ENCODE data around the gene CROCC2. TPM values are rescaled to one million over a fixed set of nuclear protein-coding genes. Genes with fewer than 3 reads are reported as not detected.
"Not testable (repeated sequence)": the region's sequence is repeated elsewhere in the genome, so short reads cannot be mapped to it uniquely, and the experiment has no call there.

The CROCC2 gene
- total RNA-seq, 1 donor from 2014 or later: 2.9 TPM

DNA sequence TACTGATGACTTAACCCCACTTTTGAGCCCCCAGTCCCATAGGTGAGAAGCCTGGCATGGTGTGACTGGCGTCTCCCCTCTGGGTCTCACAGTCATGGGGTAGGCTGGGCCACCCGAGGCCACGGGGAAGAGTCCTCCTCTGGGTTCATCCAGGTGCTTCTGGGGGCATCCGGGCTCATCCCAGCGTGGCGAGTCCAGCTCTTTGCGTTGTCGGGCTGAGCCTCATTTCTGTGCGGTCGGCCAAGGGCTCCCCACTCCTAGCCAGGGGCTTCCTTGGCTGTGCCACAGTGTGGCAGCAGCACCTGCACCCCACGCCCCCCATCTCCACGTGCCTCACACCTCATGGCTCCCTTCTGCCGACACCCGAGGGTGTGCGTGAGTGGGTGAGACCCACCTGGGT, 64.7 kb downstream of the CROCC2 start:
- DNase-seq (ENCODE audit: low spot score in 2 of 2): no peak
- H3K9me3 ChIP-seq: no peaks in the 10 kb centered on the region
- intact Hi-C loops (cut with DNase I): no loop called here
- TF ChIP-seq, protein P1, sequence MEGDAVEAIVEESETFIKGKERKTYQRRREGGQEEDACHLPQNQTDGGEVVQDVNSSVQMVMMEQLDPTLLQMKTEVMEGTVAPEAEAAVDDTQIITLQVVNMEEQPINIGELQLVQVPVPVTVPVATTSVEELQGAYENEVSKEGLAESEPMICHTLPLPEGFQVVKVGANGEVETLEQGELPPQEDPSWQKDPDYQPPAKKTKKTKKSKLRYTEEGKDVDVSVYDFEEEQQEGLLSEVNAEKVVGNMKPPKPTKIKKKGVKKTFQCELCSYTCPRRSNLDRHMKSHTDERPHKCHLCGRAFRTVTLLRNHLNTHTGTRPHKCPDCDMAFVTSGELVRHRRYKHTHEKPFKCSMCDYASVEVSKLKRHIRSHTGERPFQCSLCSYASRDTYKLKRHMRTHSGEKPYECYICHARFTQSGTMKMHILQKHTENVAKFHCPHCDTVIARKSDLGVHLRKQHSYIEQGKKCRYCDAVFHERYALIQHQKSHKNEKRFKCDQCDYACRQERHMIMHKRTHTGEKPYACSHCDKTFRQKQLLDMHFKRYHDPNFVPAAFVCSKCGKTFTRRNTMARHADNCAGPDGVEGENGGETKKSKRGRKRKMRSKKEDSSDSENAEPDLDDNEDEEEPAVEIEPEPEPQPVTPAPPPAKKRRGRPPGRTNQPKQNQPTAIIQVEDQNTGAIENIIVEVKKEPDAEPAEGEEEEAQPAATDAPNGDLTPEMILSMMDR (IDR thresholded peaks at IDR 0.05): no peak
- no peaks in the 10 kb centered on the region for H3K27me3 ChIP-seq
- no peaks in the 10 kb centered on the region for H3K36me3 ChIP-seq
- H3K27ac ChIP-seq: no peak overlapping the region
- no peak overlapping the region for H3K4me3 ChIP-seq
- H3K4me1 ChIP-seq: no peaks in the 10 kb centered on the region

DNA sequence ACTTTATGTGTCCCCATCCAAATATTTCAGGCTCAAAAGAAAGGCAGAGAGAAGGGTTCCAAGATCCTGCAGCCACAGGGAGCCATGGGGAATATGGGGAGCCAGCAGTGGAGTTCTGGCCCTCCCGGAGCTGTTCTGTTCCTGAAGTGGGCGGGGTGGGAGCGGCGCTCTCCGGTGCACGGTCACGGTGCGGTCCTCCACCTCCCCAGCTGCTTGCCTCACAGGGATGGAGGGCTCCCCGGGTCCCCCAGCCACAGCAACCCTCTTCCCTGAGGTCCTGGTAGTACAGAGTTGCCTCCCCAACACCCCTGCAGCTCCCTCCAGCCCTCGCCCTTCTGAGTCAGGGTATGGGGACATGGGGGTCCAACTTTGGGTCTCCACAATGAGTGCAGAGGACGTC, 66.1 kb downstream of the CROCC2 start:
- H3K4me1 ChIP-seq: no peaks in the 10 kb centered on the region
- intact Hi-C loops (cut with DNase I): no loop called here
- H3K9me3 ChIP-seq: no peaks in the 10 kb centered on the region
- H3K27me3 ChIP-seq: no peaks in the 10 kb centered on the region
- TF ChIP-seq, protein P1 (IDR thresholded peaks at IDR 0.05): no peak
- no peak for DNase-seq (ENCODE audit: low spot score in 2 of 2)
- H3K4me3 ChIP-seq: no peak overlapping the region
- H3K36me3 ChIP-seq: no peaks in the 10 kb centered on the region
- no peak overlapping the region for H3K27ac ChIP-seq

DNA sequence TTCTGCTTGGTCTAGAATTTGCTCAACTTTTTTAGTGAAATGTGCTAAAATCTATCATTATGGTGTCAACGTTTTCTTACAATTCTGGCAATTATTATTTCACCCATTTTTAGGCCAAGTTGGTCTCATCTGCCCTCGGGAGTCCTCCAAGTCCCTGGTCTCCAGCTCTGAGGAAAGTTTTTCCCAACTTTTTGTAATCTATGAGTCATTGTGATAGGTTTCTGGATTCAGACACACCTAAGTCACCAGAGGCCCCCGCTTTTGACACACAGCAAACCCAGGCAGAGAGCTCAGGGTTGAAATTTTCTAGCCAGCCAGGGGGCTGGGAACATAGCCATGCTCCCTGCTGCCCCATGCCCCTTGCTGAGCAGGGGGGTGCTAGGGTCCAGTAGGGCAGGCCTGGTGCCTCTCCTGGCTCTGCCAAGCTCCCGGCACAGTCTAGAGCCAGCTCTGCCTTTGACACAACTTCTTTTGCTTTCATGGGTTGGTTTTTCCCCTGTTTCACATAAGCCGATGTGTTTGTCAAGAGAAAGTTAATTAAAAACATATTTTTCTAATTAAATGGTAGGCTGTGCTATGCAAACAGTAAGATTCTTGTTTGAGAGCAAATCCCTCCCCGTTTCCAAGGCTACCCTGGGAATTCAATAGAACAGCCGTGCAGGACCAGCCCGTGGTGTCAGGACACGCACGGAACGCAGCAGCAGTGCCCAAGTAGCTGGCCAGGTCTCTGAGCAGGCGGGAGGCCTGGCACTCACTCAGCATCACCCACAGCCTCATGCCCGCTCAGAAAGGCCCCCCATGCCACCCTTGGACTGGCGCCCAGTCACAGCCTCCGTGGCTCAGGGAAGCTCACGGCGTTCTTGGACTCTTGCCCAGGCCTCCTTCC, 66.7 kb downstream of the CROCC2 start:
- Histone ChIP-seq H3K27me3 (no peaks in the 10 kb centered on the region), H3K9me3 (no peaks in the 10 kb centered on the region), H3K36me3 (no peaks in the 10 kb centered on the region), H3K27ac (no peak overlapping the region), H3K4me1 (no peaks in the 10 kb centered on the region), H3K4me3 (no peak overlapping the region)
- TF ChIP-seq, protein P1 (IDR thresholded peaks at IDR 0.05): no peak
- DNase-seq (ENCODE audit: low spot score in 2 of 2): no peak
- intact Hi-C loops (cut with DNase I): no loop called here

DNA sequence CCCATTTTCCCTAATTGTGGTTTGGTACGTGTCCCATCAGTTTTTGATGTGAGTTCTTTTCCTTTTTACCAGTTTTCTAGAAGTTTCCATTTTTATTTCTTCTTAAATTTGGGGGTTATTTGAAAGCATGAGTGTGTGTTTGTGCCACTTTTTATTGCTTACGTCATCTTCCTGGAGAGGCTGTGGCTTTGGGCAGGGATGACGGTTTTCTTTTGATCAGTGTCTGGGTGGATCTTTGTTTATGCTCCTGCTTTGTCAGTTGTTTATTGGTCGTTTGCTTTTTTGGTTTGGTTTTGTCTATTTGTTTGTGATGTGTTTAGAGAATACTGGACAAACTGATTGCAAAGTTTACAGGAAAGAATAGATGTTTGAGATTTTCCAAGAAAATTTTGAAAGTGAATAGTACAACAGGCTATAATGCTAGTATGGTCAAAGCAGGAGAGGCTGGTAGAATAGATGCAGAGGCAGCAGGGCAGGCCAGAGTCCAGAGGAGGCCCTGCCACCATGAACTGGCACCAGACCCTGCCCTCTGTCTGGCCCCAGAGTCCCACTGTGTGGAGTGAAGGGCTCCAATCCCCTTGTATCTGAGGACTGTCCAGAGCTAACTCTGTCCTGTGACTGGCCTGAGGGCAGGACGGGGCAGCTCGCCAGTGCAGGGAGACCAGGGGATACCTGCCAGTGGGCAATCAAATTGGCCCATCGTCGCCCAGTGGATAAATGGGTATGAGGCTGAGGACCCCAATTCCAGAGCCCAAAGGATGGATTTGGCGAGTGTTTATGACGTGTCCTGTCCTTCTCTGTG, 68.8 kb downstream of the CROCC2 start:
- H3K27me3 ChIP-seq: no peaks in the 10 kb centered on the region
- H3K9me3 ChIP-seq: no peaks in the 10 kb centered on the region
- DNase-seq (ENCODE audit: low spot score in 2 of 2): no peak
- intact Hi-C loops (cut with DNase I): no loop called here
- H3K36me3 ChIP-seq: no peaks in the 10 kb centered on the region
- H3K27ac ChIP-seq: no peak overlapping the region
- TF ChIP-seq, protein P1 (IDR thresholded peaks at IDR 0.05): no peak
- H3K4me3 ChIP-seq: no peak overlapping the region
- no peaks in the 10 kb centered on the region for H3K4me1 ChIP-seq

DNA sequence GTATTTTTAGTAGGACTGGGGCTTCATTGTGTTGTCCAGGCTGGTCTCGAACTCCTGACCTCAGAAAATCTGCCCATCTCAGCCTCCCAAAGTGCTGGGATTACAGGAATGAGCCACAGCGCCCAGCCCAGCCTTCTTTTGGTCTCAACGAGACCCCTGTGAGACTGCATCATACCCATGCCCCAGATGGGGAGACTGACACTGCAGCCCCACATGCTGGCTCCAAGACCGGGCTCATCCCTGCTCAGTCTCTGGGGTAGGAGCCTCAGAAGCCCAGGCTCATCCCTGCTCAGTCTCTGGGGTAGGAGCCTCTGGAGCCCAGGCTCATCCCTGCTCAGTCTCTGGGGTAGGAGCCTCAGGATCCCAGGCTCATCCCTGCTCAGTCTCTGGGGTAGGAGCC, 69.8 kb downstream of the CROCC2 start:
- H3K27ac ChIP-seq; intact Hi-C loops (cut with DNase I); H3K27me3 ChIP-seq; H3K4me3 ChIP-seq; DNase-seq (ENCODE audit: low spot score in 2 of 2); H3K9me3 ChIP-seq; H3K4me1 ChIP-seq; H3K36me3 ChIP-seq: not testable (repeated sequence)

DNA sequence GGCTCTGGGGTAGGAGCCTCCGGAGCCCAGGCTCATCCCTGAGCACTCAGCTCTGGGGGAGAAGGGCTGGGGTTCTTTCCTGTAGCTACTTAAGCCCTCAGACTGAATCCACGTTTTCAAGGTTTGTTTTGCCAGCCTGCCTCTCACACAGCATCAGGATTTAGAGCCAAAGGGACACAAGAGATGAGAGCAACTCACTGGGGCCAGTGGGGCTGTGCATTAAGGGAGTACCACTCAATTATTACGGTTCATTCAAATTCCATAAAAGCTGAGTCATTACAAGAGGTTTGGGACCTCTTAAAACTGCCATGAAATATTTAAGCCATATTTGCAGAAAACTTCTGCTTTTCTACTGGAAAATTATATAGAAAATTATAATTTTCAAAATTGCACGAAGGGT, 75.1 kb downstream of the CROCC2 start:
- H3K9me3 ChIP-seq: no peaks in the 10 kb centered on the region
- no peak overlapping the region for H3K4me3 ChIP-seq
- no peaks in the 10 kb centered on the region for H3K27me3 ChIP-seq
- TF ChIP-seq, protein P1 (IDR thresholded peaks at IDR 0.05): no peak
- intact Hi-C loops (cut with DNase I): no loop called here
- no peaks in the 10 kb centered on the region for H3K36me3 ChIP-seq
- H3K4me1 ChIP-seq: peaks cover 0 to 8% of the 10 kb centered on the region in 2 donors
- no peak overlapping the region for H3K27ac ChIP-seq
- DNase-seq (ENCODE audit: low spot score in 2 of 2): peak; percentile 4 to 52

Measured in ascending aorta (tissue), 2 donors.